GM21723 (cell line): ENCODE measurements around the gene CD55.

Experiments
- ATAC-seq: cut with Tn5 transposase; IDR thresholded peaks from one replicate; pipeline ENCODE4 v1.9.1; 2021; ENCODE audit warnings: mild to moderate bottlenecking, moderate library complexity; ENCODE audit not compliant: unreplicated experiment

Gene CD55

GRCh38 chr1:207355513-207356295 lies 34.2 kb downstream of the CD55 start:
- no peak for ATAC-seq

DNA sequence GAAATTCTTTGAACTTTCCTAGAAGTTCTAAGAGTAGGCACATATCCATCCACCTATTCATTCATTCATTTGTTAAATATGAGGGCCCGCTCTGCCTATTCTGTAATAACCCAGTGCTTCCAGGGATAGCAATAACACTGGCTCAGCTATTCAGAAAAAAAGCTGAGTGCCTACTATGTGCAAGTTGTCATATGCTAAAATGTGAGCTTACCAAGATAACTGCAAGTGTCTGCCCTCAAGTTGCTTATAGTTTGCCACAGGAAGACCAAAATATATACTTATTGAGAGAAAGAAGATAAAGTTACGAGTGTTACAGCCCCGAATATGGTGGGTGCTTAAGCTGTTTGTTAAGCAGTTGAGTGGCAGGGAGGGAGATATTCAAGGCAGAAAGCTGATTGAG lies 39.6 kb downstream of the CD55 start:
- no peak for ATAC-seq

- no peak for ATAC-seq
These were observed 40.4 kb downstream of the CD55 start for GRCh38 chr1:207361889-207362288.

DNA sequence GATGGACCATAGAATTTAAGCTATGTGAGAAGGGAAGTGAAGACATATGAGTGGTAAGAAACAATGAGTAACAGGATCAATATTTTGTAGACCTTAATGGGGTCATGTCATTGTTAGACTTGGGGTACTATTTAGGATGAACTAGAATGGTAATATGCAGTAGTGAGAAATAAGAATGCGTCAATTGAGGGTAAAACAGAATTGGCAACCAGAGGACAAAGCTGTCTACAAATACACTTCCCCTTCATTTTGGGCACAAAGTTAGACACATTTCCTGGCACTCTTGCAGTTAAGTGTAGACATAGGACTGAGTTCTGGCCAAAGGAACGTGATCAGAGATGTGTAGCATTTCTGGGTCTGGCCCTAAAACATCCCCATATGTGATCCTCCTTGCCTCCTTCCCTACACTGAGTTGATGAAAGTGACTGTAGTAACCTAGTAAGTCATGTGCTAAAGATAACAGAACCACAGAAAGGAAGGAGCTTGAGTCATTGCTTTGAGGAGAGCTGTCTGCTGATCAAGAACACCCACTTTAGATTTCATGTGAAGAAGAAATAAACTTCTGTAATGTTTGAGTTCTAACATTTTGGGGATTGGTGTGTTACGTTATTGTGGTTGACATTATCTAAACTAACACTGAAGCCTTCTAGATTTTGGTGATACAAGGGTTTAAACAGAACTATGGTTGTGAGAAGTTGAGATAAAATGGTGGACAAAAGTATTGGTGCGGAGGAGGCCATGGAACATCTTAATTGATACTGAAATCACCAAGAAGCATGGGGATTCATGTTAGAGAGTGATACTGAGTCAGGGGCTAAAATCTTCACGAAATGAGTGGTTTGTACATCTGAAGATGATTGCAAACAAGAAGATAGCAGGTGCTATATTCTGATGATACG lies 41.7 kb downstream of the CD55 start:
- peak; percentile 63 for ATAC-seq

DNA sequence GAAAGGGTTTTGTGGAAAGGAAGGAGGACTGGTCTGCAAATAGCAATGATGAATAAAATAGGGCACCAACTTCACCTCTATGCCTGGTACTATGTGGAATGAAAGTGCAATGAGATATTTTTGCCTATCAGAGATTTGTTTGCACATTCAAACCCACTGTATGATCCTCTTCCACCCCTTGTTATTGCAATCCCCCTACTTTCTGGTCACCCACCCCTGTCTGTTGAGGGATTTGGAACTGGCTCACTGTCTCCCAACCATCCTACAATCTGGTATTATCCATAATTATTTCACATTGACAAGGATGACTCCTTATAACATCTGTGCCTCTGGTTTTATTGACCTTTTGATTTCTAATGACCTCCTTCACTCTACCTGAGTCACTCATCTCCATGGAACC lies 42.4 kb downstream of the CD55 start:
- ATAC-seq: no peak

- ATAC-seq: no peak
These were observed 43.1 kb downstream of the CD55 start for GRCh38 chr1:207364614-207365013.

- no peak for ATAC-seq
These were observed 43.6 kb downstream of the CD55 start for GRCh38 chr1:207365063-207365462.

GRCh38 chr1:207366022-207366421 lies 44.5 kb downstream of the CD55 start:
- ATAC-seq: no peak

GRCh38 chr1:207388721-207389120 lies 67.2 kb downstream of the CD55 start:
- ATAC-seq: no peak

DNA sequence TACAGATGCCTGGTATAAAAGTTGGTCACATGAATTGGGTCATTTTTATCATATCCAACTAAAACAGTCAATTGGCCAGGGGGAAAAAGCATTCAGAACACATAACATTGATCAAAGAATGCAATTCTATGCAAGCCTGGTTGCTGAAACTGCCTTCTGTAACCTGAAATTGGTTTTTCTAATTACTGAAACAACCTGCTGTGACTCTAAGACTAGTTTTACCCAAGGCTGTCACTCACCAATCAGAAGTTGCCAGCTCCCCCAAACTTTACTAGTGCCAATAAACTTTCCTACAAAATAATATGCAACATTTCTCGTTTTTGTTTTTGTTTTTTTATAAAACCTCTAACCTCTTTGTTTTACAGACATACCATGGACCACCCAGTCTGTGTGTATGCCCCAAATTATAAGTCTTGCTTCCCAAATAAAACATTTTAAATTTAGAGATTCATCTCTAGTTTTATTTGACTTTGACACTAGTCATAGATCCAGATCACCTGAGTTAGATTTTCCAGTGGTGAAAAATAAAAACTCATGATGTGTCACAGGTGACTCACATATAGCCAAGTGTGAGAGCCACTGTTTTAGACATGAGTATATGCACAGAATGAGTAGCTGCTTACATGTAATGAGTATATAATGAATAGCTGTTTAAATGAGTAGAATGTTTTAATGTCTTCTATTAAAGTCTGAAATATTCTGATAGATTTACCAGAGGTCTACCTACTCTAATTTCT lies 68.4 kb downstream of the CD55 start:
- ATAC-seq: no peak

DNA sequence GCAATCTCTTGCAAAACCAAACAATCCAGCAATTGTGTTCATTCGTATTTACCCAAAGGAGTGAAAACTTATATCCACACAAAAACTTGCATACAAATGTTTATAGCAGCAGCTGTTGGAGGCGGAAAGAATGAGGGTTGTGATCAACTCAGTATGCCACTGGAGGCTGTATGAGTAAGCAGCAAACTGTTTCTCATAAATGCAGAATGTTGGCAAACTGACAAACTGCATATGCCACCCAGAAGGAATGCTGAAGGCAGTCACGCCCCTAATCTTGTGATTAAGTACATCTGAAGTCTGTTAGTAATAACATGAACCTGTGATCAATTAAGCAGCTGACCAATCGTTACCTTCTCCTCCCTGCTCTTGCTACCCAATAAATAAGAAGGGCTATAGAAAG lies 72.1 kb downstream of the CD55 start:
- no peak for ATAC-seq

- ATAC-seq: no peak
These were observed 74.8 kb downstream of the CD55 start for GRCh38 chr1:207396168-207396746.

DNA sequence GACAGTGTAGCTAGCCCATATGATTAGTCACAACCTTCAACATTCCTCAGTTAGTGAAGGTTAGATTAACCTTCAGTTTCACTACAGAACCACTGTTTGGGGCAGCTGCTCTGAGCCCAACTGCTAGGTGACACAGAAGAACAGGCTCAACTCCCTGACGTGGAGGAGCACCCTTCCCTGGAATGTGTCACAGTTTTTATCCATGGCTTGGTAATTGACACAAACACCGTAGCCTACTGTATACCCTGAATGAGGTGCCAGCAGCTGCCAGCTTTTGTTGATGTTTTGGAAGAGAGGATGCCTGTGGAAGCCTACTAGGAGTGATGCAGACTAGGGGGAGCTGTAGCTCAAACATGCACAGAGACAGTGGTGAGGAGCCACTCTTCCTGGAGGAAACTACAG lies 76.0 kb downstream of the CD55 start:
- no peak for ATAC-seq

DNA sequence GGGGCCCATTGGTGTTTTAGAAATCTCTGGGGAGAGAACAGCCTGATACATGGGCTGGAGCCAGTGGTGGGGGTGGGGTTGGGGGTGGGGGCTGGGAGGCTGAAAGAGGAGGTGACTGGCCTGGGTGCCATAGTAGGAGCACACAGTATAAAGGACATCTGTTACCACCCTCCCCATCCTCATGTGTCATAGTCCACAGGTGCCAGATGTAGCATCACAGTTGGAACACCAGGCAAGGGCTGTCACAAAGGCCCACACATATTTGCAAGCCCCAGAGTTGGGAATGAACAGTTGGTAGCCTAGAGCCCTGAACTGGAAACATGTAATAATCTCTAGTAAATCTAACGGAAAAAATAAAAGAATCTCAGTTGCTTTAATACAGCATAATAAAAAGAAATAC lies 77.5 kb downstream of the CD55 start:
- no peak for ATAC-seq

DNA sequence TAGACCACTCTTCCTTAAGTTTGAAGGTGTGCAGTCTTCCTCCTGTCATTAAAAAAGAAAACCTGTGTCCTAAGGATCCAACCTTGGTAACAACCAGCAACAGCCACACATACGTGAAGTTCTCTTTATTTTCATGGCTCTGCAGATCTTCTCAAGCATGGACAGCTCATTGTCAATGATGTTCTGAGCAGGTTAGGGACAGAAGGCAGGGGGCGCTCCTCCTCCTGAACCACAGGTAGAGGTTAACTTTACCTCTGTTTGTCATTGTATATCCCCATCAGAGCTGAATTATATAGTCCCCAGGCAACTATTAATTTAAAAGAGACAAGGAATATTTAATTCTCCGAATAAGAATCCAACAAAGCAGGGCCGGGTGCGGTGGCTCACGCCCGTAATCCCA lies 80.1 kb downstream of the CD55 start:
- no peak for ATAC-seq

- no peak for ATAC-seq
These were observed 81.3 kb downstream of the CD55 start for GRCh38 chr1:207402744-207403143.

GRCh38 chr1:207404849-207405525 lies 83.5 kb downstream of the CD55 start:
- peak; percentile 66 for ATAC-seq

DNA sequence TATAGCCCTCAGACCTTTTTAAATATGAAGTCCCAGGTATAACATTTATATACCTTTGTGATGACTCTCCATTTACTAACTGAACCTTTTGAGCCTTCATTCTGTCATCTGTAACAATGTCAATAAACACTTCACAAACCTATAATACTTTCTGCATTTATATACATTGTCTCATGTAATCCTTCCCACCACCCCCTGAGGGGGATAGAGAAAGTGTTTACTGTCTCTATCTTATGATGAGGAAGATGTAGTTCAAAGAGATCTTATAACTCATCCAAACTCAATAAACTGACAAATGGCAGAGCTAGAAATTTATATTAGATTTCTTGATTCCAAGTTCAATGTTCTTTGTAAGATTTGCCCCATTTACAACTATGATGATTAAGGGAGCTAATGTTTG lies 84.3 kb downstream of the CD55 start:
- no peak for ATAC-seq

GRCh38 chr1:207407655-207408260 lies 86.3 kb downstream of the CD55 start:
- no peak for ATAC-seq
